Measurements from ENCODE around the gene KLHL36. TPM values are rescaled to one million over a fixed set of nuclear protein-coding genes. Genes with fewer than 3 reads are reported as not detected.

KLHL36 gene
- total RNA-seq, 1 experiment from 2014 or later = 79.0 TPM

GRCh38 chr16:84699712-84700445 is 51.6 kb downstream of the KLHL36 start, which contains the start of gene USP10:
Gene USP10 (plus strand): TSS chr16:84700000. CDS start chr16:84700091, 91 bp downstream.
- peak within 1 kb of the TSS; percentile 92 for H3K9ac ChIP-seq (ENCODE audit: low read length)
- RAD21 ChIA-PET (ENCODE audit: low non-redundant PET in 1 of 2, low total read pairs in 2 of 2, uncharacterized antibody in 2 of 2, unreplicated experiment in 2 of 2) = no interaction called here
- peak within 1 kb of the TSS; percentile 90 for H3K4me2 ChIP-seq (ENCODE audit: low read length)
- peak; percentile 93 for ATAC-seq
- BruUV-seq (replicated peaks) = no TSS peak
- H3K9me3 ChIP-seq (ENCODE audit: control insufficient read depth in 1 of 2, insufficient read depth in 1 of 2, low read depth in 1 of 2, low read length in 2 of 2) = no peaks in the 10 kb centered on the region
- peak within 1 kb of the TSS; percentile 7 for H2AFZ ChIP-seq (ENCODE audit: low read depth, low read length, poor library complexity, severe bottlenecking)
- peaks cover 38% of the 10 kb centered on the region for H4K20me1 ChIP-seq (ENCODE audit: insufficient read depth)
- H3K27ac ChIP-seq (ENCODE audit: low read depth, low read length) = peak within 1 kb of the TSS; percentile 90
- H3K79me2 ChIP-seq (ENCODE audit: insufficient read depth, low read length) = peaks cover 51% of the 10 kb centered on the region
- DNase-seq (ENCODE audit: low read depth, low spot score) = peak; percentile 37
- CTCF ChIA-PET = interaction anchor here (1.9 to 2.6 kb wide), 2 partner anchors 26 to 28 kb away, joined by 8 to 12 read pairs; no protein-coding TSS in a partner anchor
- POLR2A ChIA-PET = no interaction called here
- intact Hi-C loops (cut with micrococcal nuclease) = no loop called here
- H3K9me2 ChIP-seq (ENCODE audit: insufficient read depth) = no peaks in the 10 kb centered on the region
- no peaks in the 10 kb centered on the region for H3K27me3 ChIP-seq (ENCODE audit: insufficient read depth, low read length)
- H3K4me3 ChIP-seq (replicated peaks in 1 of 2; ENCODE audit: low read depth in 1 of 2, low read length in 2 of 2) = peak within 1 kb of the TSS; percentile 90 to 95
- 0 out of 4 replicates have a peak, but pooled peaks cover 0 to 8% of the 10 kb centered on the region in 2 experiments for H3K36me3 ChIP-seq (ENCODE audit: control insufficient read depth in 1 of 2, insufficient read depth in 2 of 2, low read length in 2 of 2)
- peaks cover 5 to 32% of the 10 kb centered on the region in 2 experiments; a peak in 3 of 4 replicates for H3K4me1 ChIP-seq (ENCODE audit: control insufficient read depth in 1 of 2, insufficient read depth in 2 of 2, low read length in 2 of 2)
- TF ChIP-seq MAX (IDR thresholded peaks at IDR 0.05) (peak; percentile 49; the same call in 1 of the 2 replicates), JUND (IDR thresholded peaks at IDR 0.05) (no peak), ZNF274 (IDR thresholded peaks at IDR 0.05; ENCODE audit: low read depth, low read length) (no peak), EZH2phosphoT487 (IDR thresholded peaks at IDR 0.05; ENCODE audit: borderline replicate concordance) (no peak), POLR2A (IDR thresholded peaks at IDR 0.05; ENCODE audit: borderline replicate concordance, extremely low read depth, insufficient read depth, insufficient read length) (peak; percentile 82), TCF7L2 (IDR thresholded peaks at IDR 0.05; ENCODE audit: borderline replicate concordance, extremely low read depth, insufficient read depth, insufficient read length) (no peak), REST (IDR thresholded peaks at IDR 0.05; ENCODE audit: low read depth) (no peak), EGR1 (IDR thresholded peaks at IDR 0.05; ENCODE audit: low read depth) (0 out of 2 replicates have a peak, but pooled peaks have one; percentile 10), SIN3A (IDR thresholded peaks at IDR 0.05; ENCODE audit: low read depth) (peak; percentile 54), FOSL1 (IDR thresholded peaks at IDR 0.05; ENCODE audit: low read depth) (no peak), POLR2AphosphoS5 (IDR thresholded peaks at IDR 0.05; ENCODE audit: low read depth, low read length) (peak; percentile 90), ATF3 (IDR thresholded peaks at IDR 0.05) (no peak), YY1 (IDR thresholded peaks at IDR 0.05; ENCODE audit: extremely low read depth, insufficient replicate concordance, low read depth, low read length) (peak; percentile 95), CTCF (IDR thresholded peaks at IDR 0.05 in 2 of 3, conservative IDR thresholded peaks at IDR 0.05 in 1 of 3; ENCODE audit: borderline replicate concordance in 1 of 3, insufficient read depth in 1 of 3, low read depth in 2 of 3, low read length in 2 of 3) (no peak), ELF1 (IDR thresholded peaks at IDR 0.05; ENCODE audit: borderline replicate concordance, low read depth) (no peak), RAD21 (IDR thresholded peaks at IDR 0.05; ENCODE audit: low read depth) (no peak), CEBPB (IDR thresholded peaks at IDR 0.05; ENCODE audit: low read depth) (no peak), SRF (IDR thresholded peaks at IDR 0.05; ENCODE audit: low read depth) (no peak), SP1 (IDR thresholded peaks at IDR 0.05; ENCODE audit: low read depth) (no peak), EZH2 (IDR thresholded peaks at IDR 0.05) (no peak)
